NCI-H69 (cell line): Measurements from ENCODE around the gene DPM1.

ENCODE experiments used
- DNase-seq: peaks from one replicate; lab custom pipeline; 2025; lab: John Stamatoyannopoulos, UW

DPM1 gene

DNA sequence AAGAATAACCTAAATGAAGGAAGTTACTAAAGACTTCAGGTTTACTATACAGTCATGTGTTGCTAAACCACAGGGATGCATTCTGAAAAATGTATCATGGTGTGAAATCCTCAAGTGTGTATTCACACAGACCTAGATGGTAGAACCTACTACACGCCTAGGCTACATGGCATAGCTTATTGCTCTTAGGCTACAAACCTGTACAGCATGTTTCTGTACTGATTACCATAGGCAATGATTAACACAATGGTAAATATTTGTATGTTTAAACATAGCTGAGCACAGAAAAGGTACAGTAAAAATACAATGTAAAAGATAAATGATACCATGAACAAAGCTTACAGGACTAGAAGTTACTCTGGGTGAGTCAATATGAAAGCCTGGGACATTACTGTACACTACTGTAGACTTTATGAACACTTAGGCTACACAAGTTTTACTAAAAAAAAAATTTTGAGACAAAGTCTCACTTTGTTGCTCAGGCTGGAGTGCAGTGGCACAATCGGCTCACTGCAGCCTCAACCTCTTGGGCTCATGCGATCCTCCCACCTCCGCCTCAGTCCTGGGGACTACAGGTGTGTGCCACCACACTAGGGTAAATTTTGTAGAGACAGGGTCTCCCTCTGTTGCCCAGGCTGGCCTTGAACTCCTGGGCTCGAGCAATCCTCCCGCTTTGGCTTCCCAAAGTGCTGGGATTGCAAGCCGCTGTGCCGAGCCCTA is 63.1 kb downstream of the DPM1 start:
- DNase-seq: no peak

DNA sequence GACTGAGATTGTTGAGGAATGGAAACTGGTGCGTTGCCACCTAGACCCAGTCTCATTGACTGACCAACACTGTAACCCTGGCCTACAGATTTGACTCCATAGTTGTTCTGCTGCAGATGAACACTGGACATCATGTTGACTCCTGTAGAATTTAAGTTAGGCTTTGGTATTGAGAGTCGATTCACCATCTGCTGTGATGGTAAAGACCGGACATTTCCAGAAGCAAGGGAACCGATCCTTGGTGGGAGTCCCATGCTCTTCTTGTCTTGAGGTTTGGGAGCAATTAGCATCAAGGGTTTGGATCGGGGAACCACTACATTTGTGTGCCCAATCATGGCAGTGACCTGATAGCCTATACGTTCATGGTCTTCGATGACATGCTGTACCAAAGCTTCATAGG is 64.7 kb downstream of the DPM1 start:
- no peak for DNase-seq

DNA sequence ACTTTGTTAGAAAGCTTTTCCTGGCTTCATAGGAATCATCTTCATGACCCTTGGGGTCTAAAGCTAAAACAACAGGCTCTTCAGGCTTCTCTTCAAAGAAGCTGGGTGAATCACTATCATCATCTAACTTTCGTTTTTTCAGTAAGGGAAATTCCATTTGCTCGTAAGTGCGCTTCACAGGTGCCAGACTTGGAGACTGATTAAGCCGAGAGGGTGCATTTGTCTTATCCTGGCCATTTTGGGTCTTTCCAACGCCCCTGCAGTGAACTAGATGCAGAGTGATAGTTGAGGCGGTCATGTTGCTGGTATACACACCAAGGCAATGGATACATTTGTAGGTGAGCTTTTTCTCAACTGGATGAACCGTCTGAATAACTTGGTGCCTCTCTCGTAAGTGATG is 65.9 kb downstream of the DPM1 start:
- no peak for DNase-seq

DNA sequence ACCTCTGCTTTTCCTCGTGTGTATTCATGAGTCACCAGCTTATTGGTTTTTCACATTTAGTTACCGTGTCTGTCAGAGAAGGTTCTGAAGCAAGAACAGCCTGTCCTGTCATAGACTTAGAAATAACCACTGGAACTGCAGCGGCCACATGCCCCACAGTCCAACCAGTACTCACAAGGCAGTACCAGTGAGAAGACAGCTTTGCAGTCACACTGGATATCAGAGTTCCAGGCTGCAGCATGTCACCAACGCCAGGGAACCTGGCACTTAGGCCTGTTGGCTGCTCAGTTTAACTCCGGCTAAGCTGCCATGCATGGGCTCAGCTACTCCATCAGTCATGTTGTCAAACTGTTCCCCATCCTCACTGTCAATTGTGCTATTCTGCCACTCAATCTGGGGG is 67.2 kb downstream of the DPM1 start:
- DNase-seq: no peak

DNA sequence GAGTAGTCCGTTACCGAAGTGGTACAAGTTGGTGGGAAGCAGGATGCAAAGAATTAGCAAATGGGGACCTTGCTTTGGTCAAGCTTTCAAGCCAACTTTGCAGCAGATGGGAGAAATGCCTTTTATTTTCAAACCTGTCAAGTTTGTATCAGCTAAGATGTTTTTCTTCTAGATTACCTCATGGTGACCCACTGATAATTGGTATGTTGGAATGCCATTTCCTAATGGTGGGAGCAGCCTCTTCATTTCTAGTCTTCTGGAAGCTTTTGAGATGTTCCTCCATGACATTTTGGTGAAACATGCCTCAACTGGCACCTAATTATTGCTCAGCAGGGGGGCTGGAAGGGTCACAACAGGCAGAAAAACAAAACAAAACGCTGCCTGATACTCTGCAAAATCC is 70.8 kb downstream of the DPM1 start:
- DNase-seq: no peak

DNA sequence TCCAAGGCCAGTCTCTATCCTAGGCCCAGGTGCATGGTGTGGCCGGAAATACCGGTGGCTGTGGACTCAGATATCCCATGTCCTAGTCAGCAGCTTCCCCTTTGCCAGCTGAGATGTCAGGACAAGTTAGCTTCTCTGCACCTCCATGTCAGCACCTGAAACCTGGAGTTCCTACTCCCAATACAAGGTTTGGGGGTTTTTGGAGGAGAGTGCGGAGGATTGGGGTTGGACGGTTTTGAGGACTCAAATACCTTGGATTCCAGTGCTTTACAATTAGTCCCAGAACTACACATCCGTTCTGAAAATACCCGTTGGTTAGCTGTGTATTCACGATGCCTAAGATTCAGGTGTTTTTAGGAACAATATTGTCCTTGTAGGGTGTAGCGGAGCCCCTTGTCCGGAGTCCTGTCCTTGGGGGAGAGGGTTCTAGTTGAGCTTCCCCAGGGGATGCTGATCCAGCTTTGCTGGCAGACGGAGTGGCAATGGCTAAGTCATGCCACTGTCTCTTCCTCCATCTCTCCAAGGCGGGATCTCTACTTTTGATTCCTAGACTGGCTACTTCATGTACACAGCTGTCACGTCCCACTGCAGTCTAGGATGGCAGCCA is 72.0 kb downstream of the DPM1 start:
- DNase-seq: no peak

DNA sequence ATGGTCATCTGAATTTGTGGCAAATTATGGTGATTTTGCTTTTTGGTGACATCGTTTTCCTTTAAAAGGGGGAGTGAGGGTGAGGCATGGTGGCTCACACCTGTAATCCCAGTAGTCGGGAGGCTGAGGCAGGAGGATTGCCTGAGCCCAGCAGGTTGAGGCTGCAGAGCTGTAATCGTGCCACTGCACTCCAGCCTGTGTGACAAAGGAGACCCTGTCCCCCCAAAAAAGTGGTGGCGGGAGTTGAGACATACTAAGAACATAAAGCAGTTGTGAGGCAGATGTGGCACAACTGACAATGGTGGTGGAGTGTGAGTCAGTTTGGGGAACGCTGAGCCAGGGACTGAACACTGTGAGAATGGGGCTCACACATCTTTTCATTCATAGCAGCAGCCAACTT is 72.6 kb downstream of the DPM1 start:
- no peak for DNase-seq

DNA sequence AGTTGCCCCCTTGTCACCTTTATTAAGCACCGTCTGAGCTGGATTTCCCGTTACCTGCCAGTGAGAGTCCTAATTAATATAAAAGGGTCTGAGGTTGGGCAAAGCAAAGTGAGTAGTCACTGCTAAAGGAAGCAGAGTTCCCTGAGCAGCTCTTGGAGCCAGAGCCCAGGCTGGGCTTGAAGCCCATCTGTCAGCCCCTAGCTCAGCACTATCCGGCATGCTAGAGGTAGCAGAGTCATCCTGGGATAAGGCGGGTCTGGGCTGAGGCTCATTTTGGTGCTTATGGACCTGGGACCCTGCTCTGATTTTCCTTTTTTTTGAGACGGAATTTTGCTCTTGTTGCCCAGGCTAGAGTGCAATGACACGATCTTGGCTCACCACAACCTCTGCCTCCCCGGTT is 73.3 kb downstream of the DPM1 start:
- DNase-seq: no peak
